COLO668 (cell line): ENCODE results near the gene PIK3CD.

Experiments
- DNase-seq: peaks from one replicate; lab custom pipeline; 2025; ENCODE audit not compliant: unreplicated experiment; lab: John Stamatoyannopoulos, UW

Gene PIK3CD

GRCh38 chr1:9651565-9652378 is at the start of gene PIK3CD:
Gene PIK3CD (plus strand): TSS chr1:9651731. CDS start chr1:9710456, 58,725 bp downstream.
- peak; percentile 40 for DNase-seq

- peak; percentile 74 for DNase-seq
Observed at GRCh38 chr1:9601942-9602793, 49.4 kb upstream of the PIK3CD start.

GRCh38 chr1:9602794-9603167 is 48.8 kb upstream of the PIK3CD start:
- no peak for DNase-seq

- DNase-seq = no peak
Observed at GRCh38 chr1:9603307-9603706, 48.2 kb upstream of the PIK3CD start.

GRCh38 chr1:9603766-9604753 is 47.5 kb upstream of the PIK3CD start:
- no peak for DNase-seq

GRCh38 chr1:9604836-9605235 is 46.7 kb upstream of the PIK3CD start:
- DNase-seq = no peak

GRCh38 chr1:9605946-9606455 is 45.5 kb upstream of the PIK3CD start:
- DNase-seq = no peak

GRCh38 chr1:9606458-9606857 is 45.1 kb upstream of the PIK3CD start:
- no peak for DNase-seq

- DNase-seq = no peak
Observed at GRCh38 chr1:9606948-9607347, 44.6 kb upstream of the PIK3CD start.

- no peak for DNase-seq
Observed at GRCh38 chr1:9607352-9607751, 44.2 kb upstream of the PIK3CD start.

GRCh38 chr1:9609998-9610397 is 41.5 kb upstream of the PIK3CD start:
- DNase-seq = no peak

GRCh38 chr1:9610548-9610947 is 41.0 kb upstream of the PIK3CD start:
- DNase-seq = no peak

- no peak for DNase-seq
Observed at GRCh38 chr1:9611716-9612115, 39.8 kb upstream of the PIK3CD start.

GRCh38 chr1:9612162-9612845 is 39.2 kb upstream of the PIK3CD start:
- DNase-seq = no peak

GRCh38 chr1:9612871-9613624 is 38.5 kb upstream of the PIK3CD start:
- no peak for DNase-seq

- no peak for DNase-seq
Observed at GRCh38 chr1:9613625-9614299, 37.8 kb upstream of the PIK3CD start.

GRCh38 chr1:9615316-9616063 is 36.0 kb upstream of the PIK3CD start:
- DNase-seq = peak; percentile 48
